Skeletal muscle satellite cell (primary cell): ENCODE data around the gene ASCL2.

Experiments
- H3K27me3 ChIP-seq: 2 replicates; pipeline ENCODE4 v1.7.0; 2013; ENCODE audit warnings: low read length; ENCODE audit not compliant: control insufficient read depth, insufficient read depth
- H3K36me3 ChIP-seq: 2 replicates; pipeline ENCODE4 v1.7.0; 2013; ENCODE audit warnings: mild to moderate bottlenecking, control low read depth, low read length; ENCODE audit not compliant: insufficient read depth
- H3K4me1 ChIP-seq: 2 replicates; pipeline ENCODE4 v1.7.0; 2013; ENCODE audit warnings: low read length; ENCODE audit not compliant: control insufficient read depth, insufficient read depth
- H3K4me2 ChIP-seq: 2 replicates; pipeline ENCODE4 v1.7.0; 2013; ENCODE audit warnings: mild to moderate bottlenecking, low read length
- H3K4me3 ChIP-seq: 2 replicates; pipeline ENCODE4 v1.7.0; 2013; ENCODE audit warnings: low read length
- H3K9ac ChIP-seq: 2 replicates; pipeline ENCODE4 v1.7.0; 2013; ENCODE audit warnings: mild to moderate bottlenecking, low read depth, low read length, moderate library complexity
- H3K9me3 ChIP-seq: replicated peaks from 2 replicates; pipeline ENCODE4 v1.7.0; 2013; ENCODE audit warnings: mild to moderate bottlenecking, control low read depth, low read length

The ASCL2 gene

DNA sequence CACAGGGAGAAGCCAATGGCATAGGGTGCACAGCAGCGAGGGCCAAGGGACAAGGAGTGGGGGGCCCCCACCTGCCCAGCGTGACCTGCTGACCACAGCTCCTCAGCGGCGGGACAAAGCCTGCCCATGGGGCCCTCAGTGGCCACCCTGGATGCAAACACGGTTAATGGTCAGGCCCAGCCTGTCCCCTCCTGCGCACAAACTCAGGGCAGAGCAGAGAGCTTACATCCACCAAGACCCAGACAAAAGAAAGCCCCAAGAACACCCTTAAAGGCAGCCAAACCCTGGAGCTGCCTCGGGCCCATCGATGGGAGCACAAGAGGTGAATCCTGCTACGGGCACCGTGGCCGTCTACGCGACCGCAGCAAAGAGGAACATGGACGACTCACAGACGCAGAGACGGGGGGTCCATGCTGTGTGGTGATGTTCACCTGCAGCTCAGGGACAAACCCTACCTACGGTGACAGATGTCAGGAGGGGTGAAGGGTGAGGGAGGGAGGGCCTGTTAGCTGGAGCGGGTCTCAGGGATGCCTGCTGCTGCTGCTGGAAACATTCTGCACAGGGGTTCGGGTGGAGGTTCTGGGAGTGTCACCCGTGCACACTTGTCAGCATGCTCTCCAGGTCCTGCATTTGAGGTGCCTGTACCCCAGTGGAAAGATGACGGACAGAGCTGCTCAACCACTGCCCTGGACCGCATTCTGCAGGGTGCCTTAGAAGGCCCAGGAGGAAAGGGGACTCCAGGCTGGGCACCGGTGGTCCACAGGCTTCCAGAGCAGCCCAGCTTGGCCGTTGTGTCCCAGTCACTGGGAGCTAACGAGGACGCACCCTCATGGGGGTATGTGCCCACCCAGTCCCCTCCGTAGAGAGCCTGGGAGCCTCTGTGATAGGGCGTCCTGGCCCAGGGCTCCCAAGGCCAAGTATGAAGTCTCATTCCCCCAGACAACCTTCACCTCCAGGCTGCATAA lies 11.6 kb downstream of the ASCL2 start:
- Histone ChIP-seq H3K9ac (no peak overlapping the region), H3K4me2 (no peak overlapping the region)

GRCh38 chr11:2256951-2257700 lies 13.3 kb downstream of the ASCL2 start:
- Histone ChIP-seq H3K4me2 (no peak overlapping the region), H3K9me3 (no peaks in the 10 kb centered on the region), H3K4me1 (no peaks in the 10 kb centered on the region), H3K4me3 (no peak overlapping the region), H3K9ac (no peak overlapping the region), H3K27me3 (peaks cover 47% of the 10 kb centered on the region), H3K36me3 (no peaks in the 10 kb centered on the region)

More for the DNA sequence above, 11.6 kb downstream of the ASCL2 start:
- Histone ChIP-seq H3K27me3 (peaks cover 50% of the 10 kb centered on the region), H3K4me3 (no peak overlapping the region), H3K36me3 (no peaks in the 10 kb centered on the region), H3K9me3 (no peaks in the 10 kb centered on the region), H3K4me1 (no peaks in the 10 kb centered on the region)

GRCh38 chr11:2256293-2256913 lies 14.0 kb downstream of the ASCL2 start:
- H3K9ac ChIP-seq = no peak overlapping the region
- peaks cover 40% of the 10 kb centered on the region for H3K27me3 ChIP-seq
- H3K4me2 ChIP-seq = no peak overlapping the region
- H3K4me3 ChIP-seq = no peak overlapping the region
- no peaks in the 10 kb centered on the region for H3K4me1 ChIP-seq
- H3K9me3 ChIP-seq = no peaks in the 10 kb centered on the region
- H3K36me3 ChIP-seq = no peaks in the 10 kb centered on the region

DNA sequence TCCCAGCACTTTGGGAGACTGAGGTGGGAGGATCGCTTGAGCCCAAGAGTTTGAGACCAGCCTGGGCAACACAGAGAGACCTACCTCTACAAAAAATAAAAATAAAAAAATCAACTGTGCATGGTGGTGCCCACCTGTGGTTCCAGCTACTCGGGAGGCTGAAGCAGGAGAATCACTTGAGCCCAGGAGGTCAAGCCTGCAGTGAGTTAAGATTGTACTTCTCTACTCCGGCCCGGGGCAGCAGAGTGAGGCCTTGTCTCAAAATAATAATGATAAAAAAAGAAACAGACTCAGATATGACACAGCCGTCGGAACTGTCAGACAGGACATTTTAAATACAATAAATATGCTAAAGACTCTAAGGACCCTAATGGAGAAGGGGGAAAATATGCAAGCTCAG lies 18.4 kb downstream of the ASCL2 start:
- Histone ChIP-seq H3K27me3 (peaks cover 31% of the 10 kb centered on the region), H3K4me2 (no peak overlapping the region), H3K4me3 (no peak overlapping the region), H3K4me1 (no peaks in the 10 kb centered on the region), H3K9ac (no peak overlapping the region), H3K36me3 (no peaks in the 10 kb centered on the region), H3K9me3 (no peaks in the 10 kb centered on the region)

DNA sequence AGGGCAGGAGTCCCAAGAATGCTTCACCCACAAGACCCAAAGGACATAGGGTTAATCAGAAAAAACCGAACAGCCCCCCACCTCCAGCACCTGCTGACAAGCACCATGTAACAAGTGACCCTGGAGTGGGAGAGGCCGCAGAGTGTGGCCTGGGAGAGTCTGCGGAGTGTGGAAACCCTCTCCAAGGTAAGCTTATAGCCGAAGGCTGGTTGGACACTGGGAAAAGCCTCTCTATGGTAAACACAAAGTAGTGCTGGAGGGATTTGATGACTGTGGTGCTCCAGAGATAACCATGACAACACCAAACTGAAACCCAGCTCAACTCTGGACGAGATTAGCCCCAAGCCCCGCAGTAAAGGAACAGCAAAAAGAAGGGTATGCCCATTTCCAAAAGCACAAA lies 19.2 kb downstream of the ASCL2 start:
- Histone ChIP-seq H3K4me2 (no peak overlapping the region), H3K36me3 (no peaks in the 10 kb centered on the region), H3K4me3 (no peak overlapping the region), H3K4me1 (no peaks in the 10 kb centered on the region), H3K9ac (no peak overlapping the region), H3K9me3 (no peaks in the 10 kb centered on the region), H3K27me3 (peaks cover 28% of the 10 kb centered on the region)

DNA sequence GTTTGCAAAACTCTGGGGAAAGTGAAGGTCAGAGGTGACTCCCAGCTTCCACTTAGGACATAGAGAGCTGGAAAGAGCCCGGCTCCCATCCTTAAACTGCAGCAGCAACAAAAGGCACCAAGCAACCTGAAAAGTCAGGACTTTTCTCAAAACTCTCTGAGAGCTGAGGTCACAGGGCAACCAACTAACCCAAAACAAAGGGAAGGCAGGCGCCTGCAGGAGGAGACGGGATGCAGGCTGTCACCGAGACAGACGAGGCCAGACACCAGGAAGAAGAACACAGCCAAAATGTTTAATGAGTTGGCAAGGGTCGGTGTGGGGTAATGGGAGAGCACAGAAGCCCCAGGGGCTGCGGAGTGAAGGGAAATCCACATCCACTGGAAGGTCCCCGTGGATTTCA lies 19.9 kb downstream of the ASCL2 start:
- Histone ChIP-seq H3K9ac (no peak overlapping the region), H3K4me3 (no peak overlapping the region), H3K4me1 (no peaks in the 10 kb centered on the region), H3K9me3 (no peaks in the 10 kb centered on the region), H3K36me3 (no peaks in the 10 kb centered on the region), H3K4me2 (no peak overlapping the region), H3K27me3 (peaks cover 34% of the 10 kb centered on the region)

GRCh38 chr11:2250041-2250440 lies 20.3 kb downstream of the ASCL2 start:
- Histone ChIP-seq H3K9ac (no peak overlapping the region), H3K4me2 (no peak overlapping the region), H3K4me1 (no peaks in the 10 kb centered on the region), H3K4me3 (no peak overlapping the region), H3K36me3 (no peaks in the 10 kb centered on the region), H3K9me3 (no peaks in the 10 kb centered on the region), H3K27me3 (peaks cover 34% of the 10 kb centered on the region)

- Histone ChIP-seq H3K4me3 (no peak overlapping the region), H3K4me1 (no peaks in the 10 kb centered on the region), H3K36me3 (no peaks in the 10 kb centered on the region), H3K27me3 (peaks cover 40% of the 10 kb centered on the region), H3K4me2 (no peak overlapping the region), H3K9ac (no peak overlapping the region), H3K9me3 (no peaks in the 10 kb centered on the region)
Measured at GRCh38 chr11:2249189-2249916, 21.0 kb downstream of the ASCL2 start.

DNA sequence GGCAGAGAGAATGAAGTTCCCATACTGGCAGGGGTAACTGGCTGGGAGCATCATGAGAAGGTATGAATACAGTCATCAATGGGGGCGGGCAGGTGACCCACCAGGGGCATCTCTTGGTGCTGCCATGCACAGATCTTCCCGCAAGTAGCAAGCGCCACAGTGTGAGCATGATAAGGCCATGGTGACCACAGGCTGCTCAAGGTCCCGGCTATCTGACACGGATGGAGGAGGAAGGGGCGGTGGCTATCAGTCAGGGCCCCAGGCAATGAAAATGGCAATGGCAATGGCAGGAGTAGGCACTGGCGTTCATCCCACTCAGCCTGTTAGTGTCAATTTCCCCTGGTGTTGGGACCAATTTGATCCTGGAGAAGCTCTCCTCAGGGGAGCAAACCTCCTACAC lies 21.6 kb downstream of the ASCL2 start:
- H3K4me2 ChIP-seq = no peak overlapping the region
- no peak overlapping the region for H3K4me3 ChIP-seq
- no peaks in the 10 kb centered on the region for H3K4me1 ChIP-seq

GRCh38 chr11:2248242-2248641 lies 22.1 kb downstream of the ASCL2 start:
- Histone ChIP-seq H3K36me3 (no peaks in the 10 kb centered on the region), H3K4me2 (no peak overlapping the region), H3K27me3 (peaks cover 47% of the 10 kb centered on the region), H3K4me3 (no peak overlapping the region), H3K9ac (no peak overlapping the region), H3K4me1 (no peaks in the 10 kb centered on the region), H3K9me3 (no peaks in the 10 kb centered on the region)

More for the DNA sequence above, 21.6 kb downstream of the ASCL2 start:
- Histone ChIP-seq H3K9ac (no peak overlapping the region), H3K27me3 (peaks cover 43% of the 10 kb centered on the region), H3K36me3 (no peaks in the 10 kb centered on the region), H3K9me3 (no peaks in the 10 kb centered on the region)

- Histone ChIP-seq H3K4me2 (no peak overlapping the region), H3K4me1 (no peaks in the 10 kb centered on the region), H3K4me3 (no peak overlapping the region), H3K9ac (no peak overlapping the region), H3K36me3 (no peaks in the 10 kb centered on the region), H3K27me3 (peaks cover 48% of the 10 kb centered on the region), H3K9me3 (no peaks in the 10 kb centered on the region)
Measured at GRCh38 chr11:2247496-2247895, 22.9 kb downstream of the ASCL2 start.
